ENCODE data around the gene SCUBE1. TPM values are rescaled to one million over a fixed set of nuclear protein-coding genes. Genes with fewer than 3 reads are reported as not detected.

Gene SCUBE1
- total RNA-seq, 1 experiment from 2014 or later, result not detected

DNA sequence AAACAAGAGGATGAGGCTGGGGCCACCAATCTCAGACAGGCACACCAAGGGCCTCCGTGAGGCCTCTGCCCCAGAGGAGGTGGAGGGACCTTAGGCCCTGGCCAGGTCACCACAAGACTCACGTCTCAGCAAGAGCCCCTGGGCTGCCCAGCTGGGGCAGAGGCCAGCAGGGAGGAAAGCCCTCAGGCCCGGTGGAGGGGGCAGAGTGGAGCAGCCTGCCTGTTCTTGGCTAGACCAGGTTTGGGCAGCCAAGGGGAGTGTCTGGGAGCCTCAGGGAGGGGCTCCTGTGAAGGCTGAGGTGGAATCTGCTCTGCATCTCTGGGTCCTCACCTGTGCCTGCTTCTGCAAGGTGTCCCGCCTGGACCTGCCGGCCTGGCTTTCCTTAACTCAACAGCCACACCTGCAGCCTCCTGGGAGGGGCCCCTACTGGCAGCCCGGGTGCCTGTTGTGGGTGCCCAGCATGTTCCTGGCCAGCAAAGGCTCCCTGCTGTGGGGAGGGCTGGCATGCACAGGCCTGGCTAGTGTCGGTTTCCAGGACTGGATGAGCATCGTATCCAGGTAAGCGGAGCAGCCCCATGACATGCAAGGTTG lies 168.1 kb downstream of the SCUBE1 start:
- DNase-seq (ENCODE audit: low read depth, low spot score) (no peak), ATAC-seq (no peak)
- no TSS peak for BruUV-seq (replicated peaks)
- in situ Hi-C loops (cut with HindIII; ENCODE audit: low pct_unique_long_range_greater_than_20kb, low sequenced_read_pairs) (no loop called here), intact Hi-C loops (cut with micrococcal nuclease; ENCODE audit: unreplicated experiment) (no loop called here)
- no peaks in the 10 kb centered on the region for H3K9me3 ChIP-seq (ENCODE audit: control insufficient read depth, insufficient read depth, low read depth, low read length)
- ChIA-PET CTCF (no interaction called here), POLR2A (no interaction called here)
- no peaks in the 10 kb centered on the region for H3K27me3 ChIP-seq (ENCODE audit: control insufficient read depth, insufficient read depth, low read length)
- H3K36me3 ChIP-seq (ENCODE audit: control insufficient read depth, insufficient read depth, low read length), result no peaks in the 10 kb centered on the region; the same call in 1 of the 2 replicates
- no peak for TF ChIP-seq SIN3A (IDR thresholded peaks at IDR 0.05; ENCODE audit: borderline replicate concordance, insufficient read depth, low read depth, low read length)
- no peak for TF ChIP-seq TCF7L2 (IDR thresholded peaks at IDR 0.05; ENCODE audit: low read depth, low read length)
- TF ChIP-seq, protein P1, sequence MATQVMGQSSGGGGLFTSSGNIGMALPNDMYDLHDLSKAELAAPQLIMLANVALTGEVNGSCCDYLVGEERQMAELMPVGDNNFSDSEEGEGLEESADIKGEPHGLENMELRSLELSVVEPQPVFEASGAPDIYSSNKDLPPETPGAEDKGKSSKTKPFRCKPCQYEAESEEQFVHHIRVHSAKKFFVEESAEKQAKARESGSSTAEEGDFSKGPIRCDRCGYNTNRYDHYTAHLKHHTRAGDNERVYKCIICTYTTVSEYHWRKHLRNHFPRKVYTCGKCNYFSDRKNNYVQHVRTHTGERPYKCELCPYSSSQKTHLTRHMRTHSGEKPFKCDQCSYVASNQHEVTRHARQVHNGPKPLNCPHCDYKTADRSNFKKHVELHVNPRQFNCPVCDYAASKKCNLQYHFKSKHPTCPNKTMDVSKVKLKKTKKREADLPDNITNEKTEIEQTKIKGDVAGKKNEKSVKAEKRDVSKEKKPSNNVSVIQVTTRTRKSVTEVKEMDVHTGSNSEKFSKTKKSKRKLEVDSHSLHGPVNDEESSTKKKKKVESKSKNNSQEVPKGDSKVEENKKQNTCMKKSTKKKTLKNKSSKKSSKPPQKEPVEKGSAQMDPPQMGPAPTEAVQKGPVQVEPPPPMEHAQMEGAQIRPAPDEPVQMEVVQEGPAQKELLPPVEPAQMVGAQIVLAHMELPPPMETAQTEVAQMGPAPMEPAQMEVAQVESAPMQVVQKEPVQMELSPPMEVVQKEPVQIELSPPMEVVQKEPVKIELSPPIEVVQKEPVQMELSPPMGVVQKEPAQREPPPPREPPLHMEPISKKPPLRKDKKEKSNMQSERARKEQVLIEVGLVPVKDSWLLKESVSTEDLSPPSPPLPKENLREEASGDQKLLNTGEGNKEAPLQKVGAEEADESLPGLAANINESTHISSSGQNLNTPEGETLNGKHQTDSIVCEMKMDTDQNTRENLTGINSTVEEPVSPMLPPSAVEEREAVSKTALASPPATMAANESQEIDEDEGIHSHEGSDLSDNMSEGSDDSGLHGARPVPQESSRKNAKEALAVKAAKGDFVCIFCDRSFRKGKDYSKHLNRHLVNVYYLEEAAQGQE (IDR thresholded peaks at IDR 0.05; ENCODE audit: insufficient read depth in 1 of 2, low read depth in 2 of 2, low read length in 1 of 2), result no peak
- TF ChIP-seq, protein P2, sequence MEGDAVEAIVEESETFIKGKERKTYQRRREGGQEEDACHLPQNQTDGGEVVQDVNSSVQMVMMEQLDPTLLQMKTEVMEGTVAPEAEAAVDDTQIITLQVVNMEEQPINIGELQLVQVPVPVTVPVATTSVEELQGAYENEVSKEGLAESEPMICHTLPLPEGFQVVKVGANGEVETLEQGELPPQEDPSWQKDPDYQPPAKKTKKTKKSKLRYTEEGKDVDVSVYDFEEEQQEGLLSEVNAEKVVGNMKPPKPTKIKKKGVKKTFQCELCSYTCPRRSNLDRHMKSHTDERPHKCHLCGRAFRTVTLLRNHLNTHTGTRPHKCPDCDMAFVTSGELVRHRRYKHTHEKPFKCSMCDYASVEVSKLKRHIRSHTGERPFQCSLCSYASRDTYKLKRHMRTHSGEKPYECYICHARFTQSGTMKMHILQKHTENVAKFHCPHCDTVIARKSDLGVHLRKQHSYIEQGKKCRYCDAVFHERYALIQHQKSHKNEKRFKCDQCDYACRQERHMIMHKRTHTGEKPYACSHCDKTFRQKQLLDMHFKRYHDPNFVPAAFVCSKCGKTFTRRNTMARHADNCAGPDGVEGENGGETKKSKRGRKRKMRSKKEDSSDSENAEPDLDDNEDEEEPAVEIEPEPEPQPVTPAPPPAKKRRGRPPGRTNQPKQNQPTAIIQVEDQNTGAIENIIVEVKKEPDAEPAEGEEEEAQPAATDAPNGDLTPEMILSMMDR (IDR thresholded peaks at IDR 0.05), result no peak
- H3K4me1 ChIP-seq (ENCODE audit: control insufficient read depth, insufficient read depth, low read length), result no peaks in the 10 kb centered on the region
- H3K27ac ChIP-seq (ENCODE audit: low read length), result no peak overlapping the region
- no peak overlapping the region for H3K4me3 ChIP-seq (ENCODE audit: low read depth in 2 of 2, low read length in 2 of 2)

GRCh38 chr22:43173976-43174720 lies 169.0 kb downstream of the SCUBE1 start:
- in situ Hi-C loops (cut with HindIII; ENCODE audit: low pct_unique_long_range_greater_than_20kb, low sequenced_read_pairs) (no loop called here), intact Hi-C loops (cut with micrococcal nuclease; ENCODE audit: unreplicated experiment) (no loop called here)
- ATAC-seq (no peak), DNase-seq (ENCODE audit: low read depth, low spot score) (no peak)
- Histone ChIP-seq H3K36me3 (ENCODE audit: control insufficient read depth, insufficient read depth, low read length) (no peaks in the 10 kb centered on the region), H3K9me3 (ENCODE audit: control insufficient read depth, insufficient read depth, low read depth, low read length) (no peaks in the 10 kb centered on the region), H3K27me3 (ENCODE audit: control insufficient read depth, insufficient read depth, low read length) (no peaks in the 10 kb centered on the region), H3K4me3 (ENCODE audit: low read depth in 2 of 2, low read length in 2 of 2) (no peak overlapping the region), H3K4me1 (ENCODE audit: control insufficient read depth, insufficient read depth, low read length) (no peaks in the 10 kb centered on the region), H3K27ac (ENCODE audit: low read length) (no peak overlapping the region)
- POLR2A ChIA-PET, result no interaction called here
- no peak for TF ChIP-seq SIN3A (IDR thresholded peaks at IDR 0.05; ENCODE audit: borderline replicate concordance, insufficient read depth, low read depth, low read length)
- TF ChIP-seq TCF7L2 (IDR thresholded peaks at IDR 0.05; ENCODE audit: low read depth, low read length), result no peak
- TF ChIP-seq, protein P2 (IDR thresholded peaks at IDR 0.05), result no peak
- no peak for TF ChIP-seq POLR2AphosphoS5 (IDR thresholded peaks at IDR 0.05; ENCODE audit: low read depth, low read length)
- TF ChIP-seq, protein P1 (IDR thresholded peaks at IDR 0.05; ENCODE audit: insufficient read depth in 1 of 2, low read depth in 2 of 2, low read length in 1 of 2), result no peak
- CTCF ChIA-PET, result no interaction called here
- no TSS peak for BruUV-seq (replicated peaks)
